SK-N-SH treated with all-trans-retinoic acid at 6 μM for 48 hours (cell line): Measurements from ENCODE around the gene XAB2.

Experiments used
- ATAC-seq: fragments of 200-7000 bp; cut with Tn5 transposase; 3 replicates; pipeline ENCODE4 v1.9.1; 2020; ENCODE audit warnings: mild to moderate bottlenecking, moderate library complexity
- ARNTL ChIP-seq: fragments of 450-650 bp; formaldehyde crosslinking; IDR thresholded peaks from 2 replicates; pipeline ENCODE4 v1.5.0; 2020; ENCODE audit warnings: low read depth, mild to moderate bottlenecking, moderate library complexity, borderline replicate concordance
- CREB5 ChIP-seq: fragments of 250-450 bp; sonication (Bioruptor Pico); IDR thresholded peaks from 2 replicates; pipeline ENCODE4 v1.5.1; 2020; ENCODE audit warnings: low read depth, mild to moderate bottlenecking, moderate library complexity
- CSDC2 ChIP-seq: fragments of 250-450 bp; sonication (Bioruptor Pico); IDR thresholded peaks from 2 replicates; pipeline ENCODE4 v1.5.0; 2020; ENCODE audit warnings: mild to moderate bottlenecking, moderate library complexity
- CSRNP3 ChIP-seq: fragments of 250-450 bp; sonication (Bioruptor Pico); IDR thresholded peaks from 2 replicates; pipeline ENCODE4 v1.5.1; 2021; ENCODE audit warnings: mild to moderate bottlenecking, moderate library complexity
- ESRRG ChIP-seq: fragments of 250-450 bp; sonication (Bioruptor Pico); IDR thresholded peaks from 2 replicates; pipeline ENCODE4 v1.6.1; 2021; ENCODE audit warnings: mild to moderate bottlenecking
- ISL1 ChIP-seq: fragments of 250-450 bp; sonication (Bioruptor Pico); IDR thresholded peaks from 2 replicates; pipeline ENCODE4 v2.1.2; 2022; ENCODE audit warnings: mild to moderate bottlenecking, moderate library complexity
- OSR1 ChIP-seq: fragments of 250-450 bp; sonication (Bioruptor Pico); IDR thresholded peaks from 2 replicates; pipeline ENCODE4 v1.8.0; 2022; ENCODE audit warnings: moderate library complexity, mild to moderate bottlenecking, inconsistent platforms
- PATZ1 ChIP-seq: fragments of 250-450 bp; sonication (Bioruptor Pico); IDR thresholded peaks from 2 replicates; pipeline ENCODE4 v1.8.0; 2020; ENCODE audit warnings: mild to moderate bottlenecking, moderate library complexity, borderline replicate concordance
- POU6F1 ChIP-seq: fragments of 250-450 bp; sonication (Bioruptor Pico); IDR thresholded peaks from 2 replicates; pipeline ENCODE4 v1.8.0; 2021; ENCODE audit warnings: low read depth, mild to moderate bottlenecking, moderate library complexity, borderline replicate concordance
- PPARA ChIP-seq: fragments of 250-450 bp; sonication (Bioruptor Pico); IDR thresholded peaks from 2 replicates; pipeline ENCODE4 v1.5.0; 2020; ENCODE audit warnings: mild to moderate bottlenecking, borderline replicate concordance
- RARB ChIP-seq: fragments of 250-450 bp; sonication (Bioruptor Pico); IDR thresholded peaks from 2 replicates; pipeline ENCODE4 v1.8.0; 2021; ENCODE audit warnings: mild to moderate bottlenecking, moderate library complexity
- SNAI2 ChIP-seq: fragments of 250-450 bp; sonication (Bioruptor Pico); IDR thresholded peaks from 2 replicates; pipeline ENCODE4 v1.5.0; 2020; ENCODE audit warnings: mild to moderate bottlenecking, moderate library complexity
- TCF4 ChIP-seq: fragments of 250-450 bp; sonication (Bioruptor Pico); IDR thresholded peaks from 2 replicates; pipeline ENCODE4 v1.8.0; 2021; ENCODE audit warnings: mild to moderate bottlenecking, moderate library complexity, borderline replicate concordance
- TOX ChIP-seq: fragments of 250-450 bp; sonication (Bioruptor Pico); IDR thresholded peaks from 2 replicates; pipeline ENCODE4 v1.8.0; 2021; ENCODE audit warnings: mild to moderate bottlenecking, moderate library complexity, borderline replicate concordance
- TSHZ2 ChIP-seq: fragments of 250-450 bp; sonication (Bioruptor Pico); IDR thresholded peaks from 2 replicates; pipeline ENCODE4 v1.5.0; 2020; ENCODE audit warnings: mild to moderate bottlenecking, moderate library complexity
- ZC3H10 ChIP-seq: fragments of 250-450 bp; sonication (Bioruptor Pico); IDR thresholded peaks from 2 replicates; pipeline ENCODE4 v1.5.1; 2021; ENCODE audit warnings: mild to moderate bottlenecking, moderate library complexity
- ZFP3 ChIP-seq: fragments of 250-450 bp; sonication (Bioruptor Pico); IDR thresholded peaks from 2 replicates; pipeline ENCODE4 v1.5.0; 2020; ENCODE audit warnings: mild to moderate bottlenecking, moderate library complexity
- ZFP30 ChIP-seq: fragments of 450-650 bp; formaldehyde crosslinking; IDR thresholded peaks from 2 replicates; pipeline ENCODE4 v1.5.0; 2022; ENCODE audit warnings: mild to moderate bottlenecking, moderate library complexity
- ZNF565 ChIP-seq: fragments of 450-650 bp; formaldehyde crosslinking; conservative IDR thresholded peaks from 2 replicates; pipeline ENCODE4 v1.5.0; 2020; ENCODE audit warnings: low read depth, mild to moderate bottlenecking, moderate library complexity
- ZNF70 ChIP-seq: fragments of 450-650 bp; formaldehyde crosslinking; IDR thresholded peaks from 2 replicates; pipeline ENCODE4 v1.5.0; 2020; ENCODE audit warnings: mild to moderate bottlenecking, moderate library complexity
- ZNF8 ChIP-seq: fragments of 450-650 bp; formaldehyde crosslinking; IDR thresholded peaks from 2 replicates; pipeline ENCODE4 v1.5.0; 2020; ENCODE audit warnings: mild to moderate bottlenecking, moderate library complexity

The XAB2 gene

GRCh38 chr19:7668842-7669241 is 39.5 kb upstream of the XAB2 start, which contains the start of gene RETN (continued):
- TF ChIP-seq ARNTL (no peak), CSDC2 (CRISPR knock-in tag) (no peak), TSHZ2 (no peak)
- TF ChIP-seq, all 23 proteins: peak for 0

- peak; percentile 65 for ATAC-seq
Observed at GRCh38 chr19:7665076-7665475, 35.7 kb upstream of the XAB2 start.

GRCh38 chr19:7663706-7664105 is 34.4 kb upstream of the XAB2 start:
- no peak for TF ChIP-seq PATZ1 (CRISPR knock-in tag)
- TF ChIP-seq ZFP30, result no peak
- no peak for TF ChIP-seq OSR1 (CRISPR knock-in tag)
- TF ChIP-seq ZFP3, result no peak
- TF ChIP-seq TSHZ2, result no peak
- no peak for TF ChIP-seq ZNF565 (CRISPR knock-in tag)
- TF ChIP-seq ISL1, result no peak
- no peak for TF ChIP-seq PPARA
- TF ChIP-seq ZNF8, result no peak
- TF ChIP-seq CSDC2 (CRISPR knock-in tag), result no peak
- no peak for TF ChIP-seq ESRRG (CRISPR knock-in tag)
- TF ChIP-seq CSRNP3, result no peak
- no peak for TF ChIP-seq ZNF70 (CRISPR knock-in tag)
- no peak for TF ChIP-seq POU6F1 (CRISPR knock-in tag)
- no peak for TF ChIP-seq CREB5
- no peak for TF ChIP-seq SNAI2
- no peak for TF ChIP-seq ZC3H10 (CRISPR knock-in tag)
- TF ChIP-seq TOX (CRISPR knock-in tag), result no peak
- no peak for TF ChIP-seq TCF4 (CRISPR knock-in tag)
- ATAC-seq, result no peak

More at GRCh38 chr19:7665076-7665475, 35.7 kb upstream of the XAB2 start:
- TF ChIP-seq PPARA (no peak), RARB (CRISPR knock-in tag) (no peak), OSR1 (CRISPR knock-in tag) (no peak), ISL1 (no peak)
